Smooth muscle cell (in vitro differentiated cells): ENCODE results near the gene SLC7A8. TPM values are rescaled to one million over a fixed set of nuclear protein-coding genes. Genes with fewer than 3 reads are reported as not detected.
"Not testable (repeated sequence)": the region's sequence is repeated elsewhere in the genome, so short reads cannot be mapped to it uniquely, and the experiment has no call there.

ENCODE experiments used
- DNase-seq: peaks from one replicate; lab custom pipeline; 2025; ENCODE audit not compliant: unreplicated experiment; lab: John Stamatoyannopoulos, UW
- H2AFZ ChIP-seq: fragments of 200-600 bp; sonication (generic); 2 replicates; pipeline ENCODE4 v1.6.0; 2016; ENCODE audit warnings: antibody characterized with exemption, low read depth, mild to moderate bottlenecking
- H3F3A ChIP-seq: fragments of 200-600 bp; sonication (generic); 2 replicates; pipeline ENCODE4 v1.6.0; 2017; ENCODE audit warnings: antibody characterized with exemption, low read depth
- H3K27ac ChIP-seq: fragments of 200-600 bp; sonication (generic); 2 replicates; pipeline ENCODE4 v1.5.1; 2016; ENCODE audit warnings: low read depth, mild to moderate bottlenecking
- H3K27me3 ChIP-seq: fragments of 200-600 bp; sonication (generic); 2 replicates; pipeline ENCODE4 v1.6.1; 2016; ENCODE audit warnings: low read depth, mild to moderate bottlenecking
- H3K36me3 ChIP-seq: fragments of 200-600 bp; sonication (generic); 2 replicates; pipeline ENCODE4 v1.5.1; 2016; ENCODE audit warnings: low read depth
- H3K4me1 ChIP-seq: fragments of 200-600 bp; sonication (generic); 2 replicates; pipeline ENCODE4 v1.5.1; 2016; ENCODE audit warnings: low read depth
- H3K4me2 ChIP-seq: fragments of 200-600 bp; sonication (generic); 2 replicates; pipeline ENCODE4 v1.6.0; 2016; ENCODE audit warnings: mild to moderate bottlenecking
- H3K4me3 ChIP-seq: fragments of 200-600 bp; sonication (generic); 2 replicates; pipeline ENCODE4 v1.5.1; 2016; ENCODE audit warnings: mild to moderate bottlenecking
- H3K79me2 ChIP-seq: fragments of 200-600 bp; sonication (generic); 2 replicates; pipeline ENCODE4 v1.6.0; 2016; ENCODE audit warnings: low read depth, mild to moderate bottlenecking
- H3K9ac ChIP-seq: fragments of 200-600 bp; sonication (generic); 2 replicates; pipeline ENCODE4 v1.6.0; 2016; ENCODE audit warnings: low read depth
- H3K9me3 ChIP-seq: fragments of 200-600 bp; sonication (generic); replicated peaks from 2 replicates; pipeline ENCODE4 v1.5.1; 2016; ENCODE audit warnings: low read depth
- H4K20me1 ChIP-seq: fragments of 200-600 bp; sonication (generic); 2 replicates; pipeline ENCODE4 v1.6.0; 2016; ENCODE audit warnings: low read depth
- CTCF ChIP-seq: fragments of 200-600 bp; sonication (generic); IDR thresholded peaks from 2 replicates; pipeline ENCODE4 v1.5.1; 2017; ENCODE audit warnings: borderline replicate concordance, mild to moderate bottlenecking, antibody characterized with exemption; ENCODE audit not compliant: insufficient read depth, poor library complexity, severe bottlenecking
- WGBS: methylation state at CpG from one replicate; pipeline ENCODE4 v1.1.7; 2016; ENCODE audit warnings: low lambda C conversion rate; 5-methylcytosine and 5-hydroxymethylcytosine counted together
- polyA plus RNA-seq: library from polyadenylated mRNA; unstranded; fragments of >200 nt; fragmentation: Nextera tagmentation; extraction: Ambion mirVana; gene quantifications from 2 replicates; pipeline ENCODE4 v1.2.1, GENCODE V29; 2016
- total RNA-seq: library from RNA; depleted of rRNA; stranded (reverse); fragments of >200 nt; gene quantifications from 2 replicates; pipeline ENCODE4 v1.2.3, GENCODE V29; 2014

SLC7A8 gene
- total and polyA plus RNA-seq, 2 experiments from 2014 or later, result 16.4 to 26.0 TPM

- Histone ChIP-seq H3K36me3 (no peaks in the 10 kb centered on the region), H3K79me2 (no peaks in the 10 kb centered on the region), H2AFZ (no peak overlapping the region), H3K4me1 (no peaks in the 10 kb centered on the region), H3K9ac (no peak overlapping the region), H3K27ac (no peak overlapping the region), H3K27me3 (no peaks in the 10 kb centered on the region), H3F3A (no peaks in the 10 kb centered on the region), H3K4me2 (no peak overlapping the region), H3K9me3 (no peaks in the 10 kb centered on the region), H4K20me1 (no peaks in the 10 kb centered on the region), H3K4me3 (no peak overlapping the region)
- no peak for DNase-seq
- 64% methylated on average over 3 of the region's 3 CpGs for WGBS
- TF ChIP-seq CTCF, result no peak
Measured at GRCh38 chr14:23206422-23207145, 23.1 kb upstream of the SLC7A8 start.

GRCh38 chr14:23202001-23202400, 18.5 kb upstream of the SLC7A8 start:
- H3K36me3 ChIP-seq, result no peaks in the 10 kb centered on the region
- no peaks in the 10 kb centered on the region for H3K79me2 ChIP-seq
- no peak overlapping the region for H3K4me2 ChIP-seq
- no peaks in the 10 kb centered on the region for H3K9me3 ChIP-seq
- DNase-seq, result no peak
- no peaks in the 10 kb centered on the region for H3K27me3 ChIP-seq
- H3K27ac ChIP-seq, result no peak overlapping the region
- 93% methylated on average over 7 of the region's 7 CpGs for WGBS
- no peaks in the 10 kb centered on the region for H4K20me1 ChIP-seq
- no peak for TF ChIP-seq CTCF
- H3K4me3 ChIP-seq, result no peak overlapping the region
- no peaks in the 10 kb centered on the region for H3K4me1 ChIP-seq
- H3F3A ChIP-seq, result no peaks in the 10 kb centered on the region
- no peak overlapping the region for H2AFZ ChIP-seq
- no peak overlapping the region for H3K9ac ChIP-seq

GRCh38 chr14:23199141-23199540, 15.7 kb upstream of the SLC7A8 start:
- 62% methylated on average over 1 of the region's 1 CpG for WGBS
- H3K4me3 ChIP-seq, H3K9ac ChIP-seq, H3K4me1 ChIP-seq, H3K27ac ChIP-seq, H2AFZ ChIP-seq, H3K79me2 ChIP-seq, H4K20me1 ChIP-seq, H3F3A ChIP-seq, H3K4me2 ChIP-seq, H3K27me3 ChIP-seq, H3K9me3 ChIP-seq, DNase-seq, H3K36me3 ChIP-seq: not testable (repeated sequence)

- H3K4me2 ChIP-seq, H3K9me3 ChIP-seq, H2AFZ ChIP-seq, H3F3A ChIP-seq, H3K36me3 ChIP-seq, H4K20me1 ChIP-seq, H3K9ac ChIP-seq, H3K27me3 ChIP-seq, H3K79me2 ChIP-seq, DNase-seq, H3K4me1 ChIP-seq, H3K4me3 ChIP-seq, H3K27ac ChIP-seq: not testable (repeated sequence)
- WGBS, result 93% methylated on average over 2 of the region's 2 CpGs
Measured at GRCh38 chr14:23196487-23196886, 13.0 kb upstream of the SLC7A8 start.
